Adrenal gland (tissue), 12 donors: ENCODE results near the gene FOXN1. TPM values are rescaled to one million over a fixed set of nuclear protein-coding genes. Genes with fewer than 3 reads are reported as not detected.

Source experiments
- DNase-seq, 7 donors: peaks; one replicate each; pipeline ENCODE4 v3.0.0-alpha.2; 2019 to 2020
- H3K27ac ChIP-seq, 5 donors: fragments of 200-600 bp; sonication (generic) in 4 of 5; 1 replicate in 3 of 5; 2 replicates in 2 of 5; pipeline versions ENCODE4 v1.5.1 to v1.8.0; 2016 to 2020; ENCODE audit warnings: mild to moderate bottlenecking in 1 of 5
- H3K27me3 ChIP-seq: fragments of 200-600 bp; 2 replicates; pipeline ENCODE4 v1.8.0; 2021
- H3K36me3 ChIP-seq, 2 donors: fragments of 200-600 bp; replicated peaks in 1 of 2; 1 replicate in 1 of 2; 2 replicates in 1 of 2; pipeline versions ENCODE4 v1.5.1 to v1.8.0; 2018 to 2022
- H3K4me1 ChIP-seq, 2 donors: fragments of 200-600 bp; replicated peaks in 1 of 2; 1 replicate in 1 of 2; 2 replicates in 1 of 2; pipeline versions ENCODE4 v1.5.1 to v1.8.0; 2018 to 2021
- H3K4me3 ChIP-seq, 4 donors: fragments of 200-600 bp; sonication (generic) in 3 of 4; one replicate each; pipeline ENCODE4 v1.5.1; 2016 to 2018
- H3K9me3 ChIP-seq, 3 donors: fragments of 200-600 bp; sonication (generic) in 1 of 3; replicated peaks in 1 of 3; 1 replicate in 2 of 3; 2 replicates in 1 of 3; pipeline versions ENCODE4 v1.5.1 to v1.8.0; 2016 to 2021
- CTCF ChIP-seq, 6 experiments: fragments of 450-650 bp in 4 of 6; fragments of 200-600 bp in 2 of 6; sonication (generic) in 1 of 6; IDR thresholded peaks; 1 replicate in 5 of 6; 2 replicates in 1 of 6; pipeline versions ENCODE4 v1.5.1 to v1.8.0; 2016 to 2021; ENCODE audit warnings: antibody characterized with exemption in 6 of 6, mild to moderate bottlenecking in 2 of 6, moderate library complexity in 1 of 6
- POLR2A ChIP-seq, 2 donors: fragments of 450-650 bp; IDR thresholded peaks; one replicate each; pipeline ENCODE4 v1.6.1; 2017; ENCODE audit warnings: antibody characterized with exemption in 2 of 2, mild to moderate bottlenecking in 2 of 2, moderate library complexity in 1 of 2
- WGBS, 4 donors: extraction: QIAGEN DNeasy Blood & Tissue Kit in 2 of 4; methylation state at CpG; one replicate each; pipeline versions ENCODE4 v1.1.5 to v1.1.7; 2013 to 2017; 5-methylcytosine and 5-hydroxymethylcytosine counted together
- intact Hi-C, 2 donors: fragments of 100-400 bp; cut with DNase I; formaldehyde crosslinking; loops; one replicate each; pipeline versions ENCODE4 v1.14.1 to v1.15.0; 2022 to 2023
- polyA plus RNA-seq, 3 donors: library from polyadenylated mRNA; stranded (reverse); fragments of 200-250 nt in 2 of 3; fragments of 350-450 nt in 1 of 3; fragmentation: Illumina TruSeq in 1 of 3; extraction: RNeasy Lipid Tissue Mini Kit (QIAGEN cat#74804) in 1 of 3; gene quantifications; one replicate each; pipeline ENCODE4 v1.2.3, GENCODE V29; 2013 to 2014
- total RNA-seq, 9 donors: library from RNA; depleted of rRNA in 4 of 9; stranded (reverse); fragments of >200 nt in 4 of 9; fragments of 120-200 nt in 1 of 9; fragmentation: NEBNext Ultra II Directional in 1 of 9; extraction: Animal tissue kit (Norgen Biotek cat#: 25700) in 1 of 9; gene quantifications; one replicate each; pipeline versions ENCODE4 v1.1.0 to v1.2.4, GENCODE V29; 2013 to 2023
- donor health status: healthy with polysubstance abuse.
- donor health status: Bipolar disorder and iron deficiency.
- donor health status: DM: yes; HTN: yes; CAD: no.
- donor health status: DM: no; HTN: no; CAD: no.
- donor health status: DM: no; HTN: no; CAD: no.
- donor health status: DM: yes; HTN: yes; CAD: no.

Gene FOXN1
- total and polyA plus RNA-seq, 12 donors = 0.06 TPM; not detected in 11

GRCh38 chr17:28541439-28541838 lies 35.3 kb downstream of the FOXN1 start:
- TF ChIP-seq POLR2A (IDR thresholded peaks at IDR 0.05) (no peak), CTCF (IDR thresholded peaks at IDR 0.05) (no peak)
- Histone ChIP-seq H3K27me3 (no peaks in the 10 kb centered on the region), H3K36me3 (peaks cover 0 to 1% of the 10 kb centered on the region in 2 donors), H3K27ac (no peak overlapping the region), H3K4me3 (no peak overlapping the region), H3K4me1 (no peaks in the 10 kb centered on the region), H3K9me3 (no peaks in the 10 kb centered on the region)
- WGBS, 4 donors = 76 to 87% (median 84%) methylated on average over 4 of the region's 4 CpGs
- intact Hi-C loops = loop anchor here in 1 of 2 donors (2.0 kb wide), 1 partner anchor 49 kb away; no protein-coding TSS in a partner anchor
- no peak for DNase-seq

GRCh38 chr17:28544402-28545140 lies 38.4 kb downstream of the FOXN1 start:
- no peak overlapping the region for H3K4me3 ChIP-seq
- DNase-seq = no peak
- intact Hi-C loops = loop anchor here (5.0 kb wide), 1 partner anchor 68 kb away; the partner anchor contains the start of gene RSKR (in 2 of the 2)
- no peaks in the 10 kb centered on the region for H3K9me3 ChIP-seq
- WGBS, 4 donors = 90 to 98% (median 92%) methylated on average over 4 of the region's 4 CpGs
- no peak for TF ChIP-seq CTCF (IDR thresholded peaks at IDR 0.05)
- TF ChIP-seq POLR2A (IDR thresholded peaks at IDR 0.05) = no peak
- peaks cover 0 to 2% of the 10 kb centered on the region in 2 donors for H3K4me1 ChIP-seq
- H3K27ac ChIP-seq = no peak overlapping the region
- H3K36me3 ChIP-seq = peaks cover 0 to 12% of the 10 kb centered on the region in 2 donors
- no peaks in the 10 kb centered on the region for H3K27me3 ChIP-seq

DNA sequence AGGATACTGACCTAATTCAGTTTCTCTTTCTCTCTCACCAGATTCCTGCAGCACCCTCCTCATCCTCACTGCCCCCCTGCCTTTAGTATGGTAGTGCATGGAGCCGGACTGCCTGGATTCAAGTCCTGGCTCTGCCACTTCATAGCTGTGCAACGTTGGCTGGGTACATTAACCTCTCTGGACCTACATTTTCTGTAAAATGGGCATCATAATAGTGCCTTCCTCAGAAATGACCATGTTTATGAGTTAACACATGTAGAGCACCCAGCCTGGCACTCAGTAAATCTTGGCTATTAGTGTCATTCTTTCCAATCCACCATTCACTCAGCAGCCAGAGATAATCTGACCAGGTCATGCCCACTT lies 39.0 kb downstream of the FOXN1 start:
- Histone ChIP-seq H3K27ac (no peak overlapping the region), H3K4me3 (no peak overlapping the region), H3K4me1 (peaks cover 0 to 8% of the 10 kb centered on the region in 2 donors), H3K36me3 (peaks cover 0 to 12% of the 10 kb centered on the region in 2 donors), H3K9me3 (no peaks in the 10 kb centered on the region), H3K27me3 (no peaks in the 10 kb centered on the region)
- intact Hi-C loops = loop anchor here (5.0 kb wide), 1 partner anchor 67 kb away; the partner anchor contains the start of gene RSKR (in 2 of the 2)
- DNase-seq = no peak
- TF ChIP-seq CTCF (IDR thresholded peaks at IDR 0.05) = no peak
- TF ChIP-seq POLR2A (IDR thresholded peaks at IDR 0.05) = no peak
- WGBS, 4 donors = 78 to 84% (median 79%) methylated on average over 2 of the region's 2 CpGs

- H3K4me3 ChIP-seq = no peak overlapping the region
- peaks cover 0 to 8% of the 10 kb centered on the region in 2 donors for H3K4me1 ChIP-seq
- TF ChIP-seq CTCF (IDR thresholded peaks at IDR 0.05) (no peak), POLR2A (IDR thresholded peaks at IDR 0.05) (no peak)
- no peak for DNase-seq
- intact Hi-C loops = loop anchor here (5.0 kb wide), 1 partner anchor 66 kb away; the partner anchor contains the start of gene RSKR (in 2 of the 2)
- no peaks in the 10 kb centered on the region for H3K27me3 ChIP-seq
- peaks cover 0 to 12% of the 10 kb centered on the region in 2 donors for H3K36me3 ChIP-seq
- no peaks in the 10 kb centered on the region for H3K9me3 ChIP-seq
- WGBS, 4 donors = 71 to 82% (median 75%) methylated on average over 4 to 6 of the region's 6 CpGs
- no peak overlapping the region for H3K27ac ChIP-seq
These were observed 39.8 kb downstream of the FOXN1 start for GRCh38 chr17:28545787-28546415.
